BLaER1 treated with 17β-estradiol and CSF1 and Interleukin-3, amounts not matched to agents 10 nM and 100 nM (cell line): ENCODE measurements around the gene CCT3.

Source experiments
- H3K27ac ChIP-seq, 11 experiments: shearing (Covaris generic); formaldehyde crosslinking; 2 replicates each; pipeline ENCODE4 v1.8.1; 2022
- H3K27me3 ChIP-seq, 11 experiments: shearing (Covaris generic); formaldehyde crosslinking; 2 replicates each; pipeline ENCODE4 v1.8.1; 2022
- H3K36me3 ChIP-seq, 11 experiments: shearing (Covaris generic); formaldehyde crosslinking; 2 replicates each; pipeline ENCODE4 v1.8.1; 2022
- H3K4me1 ChIP-seq, 10 experiments: shearing (Covaris generic); formaldehyde crosslinking; 2 replicates each; pipeline ENCODE4 v1.8.1; 2022
- H3K4me2 ChIP-seq, 11 experiments: shearing (Covaris generic); formaldehyde crosslinking; 2 replicates each; pipeline ENCODE4 v1.8.1; 2022
- H3K4me3 ChIP-seq, 10 experiments: shearing (Covaris generic); formaldehyde crosslinking; 2 replicates each; pipeline ENCODE4 v1.8.1; 2022
- H3K9ac ChIP-seq, 11 experiments: shearing (Covaris generic); formaldehyde crosslinking; 2 replicates each; pipeline ENCODE4 v1.8.1; 2022
- H3K9me3 ChIP-seq, 11 experiments: shearing (Covaris generic); formaldehyde crosslinking; replicated peaks in 1 of 11; 2 replicates each; pipeline ENCODE4 v1.8.1; 2022
- H4K20me1 ChIP-seq, 11 experiments: shearing (Covaris generic); formaldehyde crosslinking; 2 replicates each; pipeline ENCODE4 v1.8.1; 2022
- Cebpa-rat ChIP-seq, 11 experiments: shearing (Covaris generic); IDR thresholded peaks; 2 replicates each; pipeline ENCODE4 v1.8.1; 2022

The CCT3 gene

DNA sequence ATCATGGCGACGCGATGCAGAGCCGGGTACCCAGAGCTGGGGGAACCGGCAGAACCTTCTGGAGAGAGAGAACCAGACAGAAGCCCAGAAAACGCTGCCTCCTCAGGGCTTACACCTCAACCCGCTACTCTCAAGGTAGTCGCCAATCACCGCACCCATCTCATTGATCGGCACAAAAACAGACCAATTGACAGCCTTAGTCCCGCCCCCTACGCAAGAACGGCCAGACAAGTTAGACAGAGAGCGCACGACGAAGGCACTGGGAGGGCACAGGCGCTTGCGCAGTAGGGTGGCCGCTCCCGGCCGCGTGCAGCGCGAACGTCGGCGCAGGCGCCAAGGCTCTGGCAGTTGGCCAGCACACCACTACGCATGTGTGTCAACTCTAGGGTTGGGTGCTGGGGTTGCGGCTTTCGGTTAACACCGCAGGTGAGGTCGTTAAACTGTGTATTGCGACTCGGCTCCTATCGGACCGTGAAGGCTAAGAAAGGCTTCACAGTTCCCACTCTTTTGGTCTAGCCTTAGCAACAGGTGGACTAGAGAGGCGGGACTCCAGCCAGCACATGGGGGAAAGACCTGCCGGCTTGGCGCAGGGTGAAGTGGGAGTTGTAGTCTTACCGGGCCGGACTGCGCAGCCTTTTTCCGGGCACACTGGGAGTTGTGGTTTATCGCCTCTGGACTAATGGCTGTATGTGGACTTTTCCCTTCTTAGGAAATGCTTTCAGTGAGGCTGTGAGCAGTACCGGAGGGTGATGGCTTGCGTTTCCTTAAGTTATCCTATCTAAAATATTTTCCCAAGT lies at the start of gene CCT3, which contains the start of gene TSACC:
TSS of gene CCT3 (minus strand) at position 113 of the 797 bp plus-strand sequence. CDS start at position 5, 108 bp downstream.
TSS of gene TSACC (plus strand) at position 347 of the 797 bp plus-strand sequence. CDS start 1,232 bp downstream, outside the sequence.
- no peak for TF ChIP-seq Cebpa-rat (IDR thresholded peaks at IDR 0.05)
- H3K9me3 ChIP-seq, result no peaks in the 10 kb centered on the region
- peak within 1 kb of the TSS; percentile 82 to 93 (median 88) for H3K9ac ChIP-seq

DNA sequence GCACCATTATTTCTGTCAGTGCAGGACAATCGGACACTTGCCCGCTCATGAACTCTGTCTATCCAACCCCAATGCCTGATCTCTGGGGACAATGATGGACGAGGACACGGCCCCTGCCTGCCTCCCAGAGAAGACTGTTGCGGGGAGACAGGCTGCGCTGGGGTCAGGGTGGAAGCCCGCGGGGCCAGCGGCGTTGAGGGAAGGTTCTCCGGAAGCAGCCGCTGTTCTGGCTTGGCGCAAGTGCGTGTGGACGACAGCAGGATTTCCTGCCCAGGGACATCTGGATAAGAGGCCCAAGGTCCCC lies 49.7 kb upstream of the CCT3 start:
- Histone ChIP-seq H3K36me3 (no peaks in the 10 kb centered on the region), H3K9me3 (no peaks in the 10 kb centered on the region), H3K27me3 (peaks cover 38 to 64% (median 54%) of the 10 kb centered on the region in 11 experiments), H4K20me1 (peaks cover 0 to 9% (median 0%) of the 10 kb centered on the region in 11 experiments; a peak in 2 of 22 replicates), H3K4me3 (no peak overlapping the region), H3K27ac (no peak overlapping the region), H3K4me1 (peaks cover 23 to 36% (median 31%) of the 10 kb centered on the region in 10 experiments), H3K9ac (no peak overlapping the region), H3K4me2 (no peak overlapping the region)
- no peak for TF ChIP-seq Cebpa-rat (IDR thresholded peaks at IDR 0.05)

More for the DNA sequence above, at the start of gene CCT3, which contains the start of gene TSACC:
- peaks cover 26 to 41% (median 39%) of the 10 kb centered on the region in 11 experiments; a peak in 21 of 22 replicates for H4K20me1 ChIP-seq
- peaks cover 25 to 40% (median 34%) of the 10 kb centered on the region in 11 experiments for H3K36me3 ChIP-seq
- H3K27ac ChIP-seq, result peak within 1 kb of the TSS; percentile 13 to 92 (median 83); a peak in 21 of 22 replicates
- H3K27me3 ChIP-seq, result no peaks in the 10 kb centered on the region
- H3K4me3 ChIP-seq, result peak within 1 kb of the TSS; percentile 68 to 98 (median 89)
- H3K4me2 ChIP-seq, result peak within 1 kb of the TSS; percentile 89 to 98 (median 95)
- peaks cover 18 to 26% (median 24%) of the 10 kb centered on the region in 10 experiments for H3K4me1 ChIP-seq

DNA sequence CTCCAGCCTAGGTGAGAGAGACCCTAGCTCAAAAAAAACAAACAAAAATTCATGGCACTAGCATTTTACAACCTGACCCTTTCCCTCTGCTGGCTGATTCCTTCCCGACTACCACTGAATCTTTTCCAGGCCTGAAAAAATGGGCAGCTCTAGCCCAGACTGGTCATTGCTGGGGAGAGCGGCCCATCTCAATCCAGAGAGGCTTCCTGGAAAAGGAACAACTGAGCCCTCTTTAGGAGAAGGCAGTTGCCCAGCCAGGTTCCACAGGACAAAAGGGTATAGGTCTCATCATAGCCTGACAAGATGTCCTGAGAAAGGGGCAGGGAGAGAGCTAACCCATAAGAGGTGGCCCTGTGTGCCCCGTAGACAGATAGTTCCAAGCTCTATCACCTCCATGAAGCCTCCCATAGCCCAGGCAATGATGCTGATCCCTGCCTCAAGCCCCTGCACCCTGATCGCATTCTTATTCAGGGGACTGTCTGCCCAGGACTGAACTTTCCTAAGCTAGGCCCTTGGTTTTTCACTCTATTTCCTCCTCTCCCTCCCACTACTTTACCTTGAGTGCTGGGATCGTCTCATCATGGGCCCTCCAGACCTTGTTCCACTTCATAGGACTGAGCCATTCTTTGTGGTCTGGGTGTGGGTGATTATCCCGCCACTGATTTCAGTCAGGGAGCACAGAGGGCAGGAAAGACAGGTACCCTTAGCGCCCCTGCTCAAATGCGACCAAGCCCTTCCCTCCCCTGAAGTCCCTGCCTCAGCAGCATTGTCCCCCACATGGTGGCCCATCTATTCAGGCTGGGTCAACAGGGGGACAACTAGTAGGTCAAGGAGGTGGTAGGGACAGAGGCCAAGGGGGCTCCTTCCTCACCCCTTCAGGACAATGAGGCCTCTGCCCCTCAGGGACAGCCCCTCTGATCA lies 49.1 kb upstream of the CCT3 start:
- H4K20me1 ChIP-seq, result peaks cover 0 to 9% (median 0%) of the 10 kb centered on the region in 11 experiments; a peak in 2 of 22 replicates
- no peak for TF ChIP-seq Cebpa-rat (IDR thresholded peaks at IDR 0.05)
- H3K36me3 ChIP-seq, result no peaks in the 10 kb centered on the region
- peaks cover 23 to 39% (median 31%) of the 10 kb centered on the region in 10 experiments for H3K4me1 ChIP-seq
- no peak overlapping the region for H3K9ac ChIP-seq
- no peak overlapping the region for H3K27ac ChIP-seq
- no peak overlapping the region for H3K4me3 ChIP-seq
- no peak overlapping the region for H3K4me2 ChIP-seq
- no peaks in the 10 kb centered on the region for H3K9me3 ChIP-seq
- H3K27me3 ChIP-seq, result peaks cover 38 to 64% (median 54%) of the 10 kb centered on the region in 11 experiments

DNA sequence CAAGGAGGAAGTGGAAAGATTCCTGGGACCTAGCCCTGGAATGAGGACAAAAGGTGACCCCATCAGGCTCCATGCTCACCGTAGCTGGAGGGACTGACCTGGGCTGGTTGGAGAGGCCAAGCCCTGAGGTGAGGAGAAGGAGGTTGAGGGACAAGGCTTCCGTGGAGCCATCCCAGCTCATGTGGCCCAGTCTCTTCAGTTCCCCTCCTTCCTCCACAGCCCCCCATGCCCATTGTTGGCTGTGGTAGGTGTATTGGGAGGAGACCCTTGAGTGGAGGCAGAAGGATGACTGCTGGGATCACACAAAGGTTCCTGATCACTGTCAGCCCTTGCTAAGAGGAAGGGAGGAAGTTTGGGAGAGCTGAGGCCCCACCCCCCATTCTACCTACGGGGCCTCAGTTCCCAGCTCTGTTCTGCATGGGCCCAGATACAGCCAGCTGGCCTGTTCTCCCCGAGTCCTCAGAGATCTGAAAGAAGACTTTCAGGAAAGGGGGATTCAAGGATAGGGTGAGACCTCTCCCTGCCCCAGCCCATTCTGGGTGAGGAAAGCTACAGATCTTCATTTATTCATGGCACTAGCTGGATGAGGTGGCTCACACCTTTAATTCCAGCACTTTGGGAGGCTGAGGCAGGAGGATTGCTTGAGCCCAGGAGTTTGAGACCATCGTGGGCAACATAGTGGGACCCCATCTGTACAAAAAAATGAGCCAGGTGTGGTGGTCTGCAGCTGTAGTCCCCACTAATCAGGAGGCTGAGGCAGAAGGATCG lies 48.2 kb upstream of the CCT3 start:
- no peaks in the 10 kb centered on the region for H3K36me3 ChIP-seq
- TF ChIP-seq Cebpa-rat (IDR thresholded peaks at IDR 0.05), result no peak
- H3K4me1 ChIP-seq, result peaks cover 23 to 39% (median 31%) of the 10 kb centered on the region in 10 experiments
- peaks cover 38 to 56% (median 53%) of the 10 kb centered on the region in 11 experiments for H3K27me3 ChIP-seq
- no peak overlapping the region for H3K9ac ChIP-seq
- H3K4me3 ChIP-seq, result no peak overlapping the region
- peaks cover 0 to 9% (median 0%) of the 10 kb centered on the region in 11 experiments; a peak in 2 of 22 replicates for H4K20me1 ChIP-seq
- H3K27ac ChIP-seq, result 0 out of 22 replicates have a peak overlapping the region, but pooled peaks of 1 of the 11 experiments have one; percentile 1
- H3K4me2 ChIP-seq, result peak overlapping the region; percentile 50 to 73 (median 64)
- H3K9me3 ChIP-seq, result no peaks in the 10 kb centered on the region

DNA sequence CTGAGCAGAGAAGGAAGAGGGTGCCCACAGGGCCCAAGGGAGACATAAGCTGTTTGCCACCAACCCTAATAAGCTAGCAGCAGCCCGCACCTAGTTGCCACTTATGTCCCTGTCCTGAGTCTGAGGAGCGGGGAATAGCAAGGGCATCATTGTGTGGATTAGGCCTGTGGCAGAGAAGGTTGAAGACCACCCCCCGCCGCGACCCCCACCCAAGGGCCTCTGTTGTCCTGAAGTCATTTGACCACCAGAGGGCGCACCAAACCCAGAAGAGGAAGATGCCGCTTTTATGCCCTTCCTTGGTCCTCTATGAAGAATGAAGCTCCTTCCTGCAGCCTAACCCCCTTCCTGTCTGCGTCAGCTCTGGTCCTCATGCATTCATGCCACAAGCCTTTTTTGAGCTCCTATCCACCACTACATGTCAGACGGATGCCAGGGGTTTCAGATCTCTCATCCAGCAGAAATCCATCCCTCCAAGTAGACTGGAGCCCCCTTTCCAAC lies 47.5 kb upstream of the CCT3 start:
- no peak overlapping the region for H3K4me3 ChIP-seq
- peak overlapping the region; percentile 50 to 83 (median 65) for H3K4me2 ChIP-seq
- H3K4me1 ChIP-seq, result peaks cover 23 to 39% (median 31%) of the 10 kb centered on the region in 10 experiments
- peak overlapping the region in 7 of 11 experiments; percentile 10 to 55 (median 15); a peak in 9 of 22 replicates for H3K9ac ChIP-seq
- no peaks in the 10 kb centered on the region for H3K9me3 ChIP-seq
- peak overlapping the region in 6 of 11 experiments; percentile 4 to 60 (median 52); a peak in 4 of 22 replicates for H3K27ac ChIP-seq
- no peak for TF ChIP-seq Cebpa-rat (IDR thresholded peaks at IDR 0.05)
- no peaks in the 10 kb centered on the region for H3K36me3 ChIP-seq
- H4K20me1 ChIP-seq, result peaks cover 0 to 9% (median 0%) of the 10 kb centered on the region in 11 experiments; a peak in 2 of 22 replicates
- peaks cover 38 to 48% (median 47%) of the 10 kb centered on the region in 11 experiments for H3K27me3 ChIP-seq

DNA sequence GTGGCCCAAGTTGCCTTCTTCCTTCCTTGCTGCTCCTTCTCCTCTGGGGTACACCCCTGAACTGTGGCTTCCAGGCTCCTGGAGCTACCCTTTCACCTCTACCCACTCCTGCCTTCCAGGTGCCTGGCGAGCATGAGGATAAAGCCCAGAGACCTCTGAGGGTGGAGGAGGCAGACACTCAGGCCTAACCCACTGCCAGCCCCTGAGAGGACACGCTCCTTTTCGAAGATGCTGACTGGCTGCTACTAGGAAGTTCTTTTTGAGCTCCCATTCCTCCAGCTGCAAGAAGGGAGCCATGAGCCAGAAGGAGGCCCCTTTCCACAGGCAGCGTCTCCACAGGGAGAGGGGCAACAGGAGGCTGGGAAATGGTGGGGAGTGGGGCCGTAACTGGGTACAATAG lies 46.6 kb upstream of the CCT3 start:
- TF ChIP-seq Cebpa-rat (IDR thresholded peaks at IDR 0.05), result no peak
- Histone ChIP-seq H3K27ac (peak overlapping the region in 9 of 11 experiments; percentile 15 to 60 (median 43); a peak in 14 of 22 replicates), H3K4me2 (peak overlapping the region; percentile 50 to 83 (median 65)), H3K9ac (peak overlapping the region in 7 of 11 experiments; percentile 10 to 55 (median 15); a peak in 6 of 22 replicates), H4K20me1 (peaks cover 0 to 9% (median 0%) of the 10 kb centered on the region in 11 experiments; a peak in 2 of 22 replicates), H3K9me3 (no peaks in the 10 kb centered on the region), H3K4me1 (peaks cover 23 to 39% (median 31%) of the 10 kb centered on the region in 10 experiments), H3K36me3 (no peaks in the 10 kb centered on the region), H3K27me3 (peaks cover 32 to 39% (median 38%) of the 10 kb centered on the region in 11 experiments), H3K4me3 (no peak overlapping the region)

DNA sequence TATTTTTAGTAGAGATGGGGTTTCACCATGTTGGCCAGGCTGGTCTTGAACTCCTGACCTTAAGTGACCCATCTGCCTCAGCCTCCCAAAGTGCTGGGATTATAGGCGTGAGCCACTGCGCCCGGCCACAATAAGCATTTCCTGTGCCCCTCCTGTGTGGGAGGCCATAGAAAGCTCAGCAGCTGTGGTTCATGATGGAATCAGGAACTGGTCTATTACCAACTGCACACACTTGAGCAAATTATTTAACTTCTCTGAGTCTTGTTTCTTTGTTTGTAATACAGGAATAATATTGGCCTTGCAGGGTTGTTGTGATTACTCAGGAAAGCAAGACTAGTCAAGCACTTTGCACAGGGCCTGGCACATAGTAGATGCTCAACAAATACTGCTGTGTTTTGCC lies 45.9 kb upstream of the CCT3 start:
- Histone ChIP-seq H3K9ac (peak overlapping the region in 3 of 11 experiments; percentile 10 to 15 (median 13); a peak in 1 of 22 replicates), H3K4me3 (no peak overlapping the region), H3K9me3 (no peaks in the 10 kb centered on the region), H3K27ac (peak overlapping the region in 9 of 11 experiments; percentile 15 to 60 (median 43); a peak in 14 of 22 replicates), H3K4me1 (peaks cover 23 to 39% (median 31%) of the 10 kb centered on the region in 10 experiments), H3K36me3 (no peaks in the 10 kb centered on the region), H3K27me3 (peaks cover 26 to 32% (median 31%) of the 10 kb centered on the region in 11 experiments), H3K4me2 (peak overlapping the region; percentile 50 to 83 (median 65); a peak in 21 of 22 replicates), H4K20me1 (peaks cover 0 to 9% (median 0%) of the 10 kb centered on the region in 11 experiments; a peak in 1 of 22 replicates)
- no peak for TF ChIP-seq Cebpa-rat (IDR thresholded peaks at IDR 0.05)
